HG03095 (cell line): Measurements from ENCODE around the gene KCNJ12.
"Not testable (repeated sequence)": the region's sequence is repeated elsewhere in the genome, so short reads cannot be mapped to it uniquely, and the experiment has no call there.

Experiments used
- ATAC-seq: cut with Tn5 transposase; IDR thresholded peaks from one replicate; pipeline ENCODE4 v1.9.1; 2021; ENCODE audit warnings: moderate library complexity; ENCODE audit not compliant: unreplicated experiment

Gene KCNJ12

GRCh38 chr17:21348926-21349261, 27.3 kb upstream of the KCNJ12 start:
- ATAC-seq: not testable (repeated sequence)

GRCh38 chr17:21349358-21350050, 26.7 kb upstream of the KCNJ12 start:
- ATAC-seq: not testable (repeated sequence)

GRCh38 chr17:21350495-21350894, 25.7 kb upstream of the KCNJ12 start:
- not testable (repeated sequence) for ATAC-seq

GRCh38 chr17:21351366-21352065, 24.6 kb upstream of the KCNJ12 start:
- no peak for ATAC-seq

- no peak for ATAC-seq
Observed at GRCh38 chr17:21352221-21352980, 23.8 kb upstream of the KCNJ12 start.

- no peak for ATAC-seq
Observed at GRCh38 chr17:21352981-21353265, 23.2 kb upstream of the KCNJ12 start.

GRCh38 chr17:21353326-21354010, 22.7 kb upstream of the KCNJ12 start:
- no peak for ATAC-seq

GRCh38 chr17:21354796-21355385, 21.3 kb upstream of the KCNJ12 start:
- no peak for ATAC-seq

GRCh38 chr17:21355586-21355985, 20.6 kb upstream of the KCNJ12 start:
- ATAC-seq: no peak

- ATAC-seq: no peak
Observed at GRCh38 chr17:21356537-21357127, 19.5 kb upstream of the KCNJ12 start.

GRCh38 chr17:21357281-21357680, 18.9 kb upstream of the KCNJ12 start:
- ATAC-seq: no peak

GRCh38 chr17:21357696-21358656, 18.2 kb upstream of the KCNJ12 start:
- no peak for ATAC-seq

GRCh38 chr17:21358682-21359482, 17.3 kb upstream of the KCNJ12 start:
- no peak for ATAC-seq

- no peak for ATAC-seq
Observed at GRCh38 chr17:21359483-21359840, 16.7 kb upstream of the KCNJ12 start.

- ATAC-seq: no peak
Observed at GRCh38 chr17:21360048-21360447, 16.1 kb upstream of the KCNJ12 start.

GRCh38 chr17:21361020-21361809, 14.9 kb upstream of the KCNJ12 start:
- no peak for ATAC-seq

- ATAC-seq: no peak
Observed at GRCh38 chr17:21362331-21362931, 13.7 kb upstream of the KCNJ12 start.
